SK-N-SH (cell line): ENCODE measurements around the gene ITGAV. TPM values are rescaled to one million over a fixed set of nuclear protein-coding genes. Genes with fewer than 3 reads are reported as not detected.
A peak's percentile ranks its signal among the peaks of the same experiment; 100 is the strongest.

Experiments
- CTCF ChIA-PET: fragments of 300-600, 350-600 bp; formaldehyde crosslinking; extraction: SDS; loops from one replicate; lab custom pipeline; 2021; lab: Yijun Ruan, JAX
- POLR2A ChIA-PET: fragments of 350-600 bp; sonication (Branson Sonifier 250); formaldehyde crosslinking; extraction: SDS; loops from one replicate; lab custom pipeline; 2020; ENCODE audit warnings: antibody characterized with exemption, inconsistent platforms; lab: Yijun Ruan, JAX
- DNase-seq: peaks from one replicate; pipeline ENCODE4 v3.0.0; 2012
- H2AFZ ChIP-seq: fragments of 200-600 bp; sonication (generic); 2 replicates; pipeline ENCODE4 v1.8.1; 2016; ENCODE audit warnings: antibody characterized with exemption, mild to moderate bottlenecking, low read depth
- H3F3A ChIP-seq: fragments of 200-600 bp; sonication (generic); replicated peaks from 2 replicates; pipeline ENCODE3; 2016; ENCODE audit warnings: antibody characterized with exemption, mild to moderate bottlenecking; ENCODE audit not compliant: insufficient read depth
- H3K27ac ChIP-seq, 2 experiments: fragments of 200-500 bp in 1 of 2; fragments of 200-600 bp in 1 of 2; sonication (Bioruptor generic) in 1 of 2; sonication (generic), shearing (Covaris generic) in 1 of 2; 2 replicates each; pipeline versions ENCODE4 v1.5.1 to v1.6.1; 2014 to 2016; ENCODE audit warnings: low read depth in 2 of 2, inconsistent platforms in 1 of 2, low read length in 1 of 2, mild to moderate bottlenecking in 1 of 2, mixed read lengths in 1 of 2
- H3K27me3 ChIP-seq: fragments of 200-600 bp; sonication (generic), shearing (Covaris generic); 2 replicates; pipeline ENCODE4 v1.6.1; 2016; ENCODE audit warnings: mixed run types; ENCODE audit not compliant: insufficient read depth
- H3K36me3 ChIP-seq, 2 experiments: fragments of 200-500 bp in 1 of 2; fragments of 200-600 bp in 1 of 2; sonication (Bioruptor generic) in 1 of 2; sonication (generic) in 1 of 2; replicated peaks in 1 of 2; 2 replicates each; pipeline versions ENCODE3 to v1.5.1; 2014 to 2016; ENCODE audit warnings: low read length in 1 of 2, mild to moderate bottlenecking in 1 of 2; ENCODE audit not compliant: insufficient read depth in 2 of 2, control insufficient read depth in 1 of 2
- H3K4me1 ChIP-seq, 2 experiments: fragments of 200-500 bp in 1 of 2; fragments of 200-600 bp in 1 of 2; sonication (Bioruptor generic) in 1 of 2; sonication (generic), shearing (Covaris generic) in 1 of 2; 2 replicates each; pipeline versions ENCODE4 v1.5.1 to v1.6.1; 2014 to 2016; ENCODE audit warnings: low read depth in 1 of 2, low read length in 1 of 2, mixed run types in 1 of 2; ENCODE audit not compliant: insufficient read depth in 2 of 2, control insufficient read depth in 1 of 2
- H3K4me2 ChIP-seq: fragments of 200-600 bp; sonication (generic), shearing (Covaris generic); 2 replicates; pipeline ENCODE4 v1.6.1; 2017; ENCODE audit warnings: mixed run types
- H3K4me3 ChIP-seq, 2 experiments: fragments of 200-500 bp in 1 of 2; fragments of 200-600 bp in 1 of 2; sonication (Bioruptor generic) in 1 of 2; sonication (generic), shearing (Covaris generic) in 1 of 2; 2 replicates each; pipeline versions ENCODE4 v1.5.1 to v1.8.1; 2014 to 2016; ENCODE audit warnings: low read depth in 2 of 2, inconsistent platforms in 1 of 2, low read length in 1 of 2, mild to moderate bottlenecking in 1 of 2, mixed read lengths in 1 of 2, moderate library complexity in 1 of 2
- H3K79me2 ChIP-seq: fragments of 200-600 bp; sonication (generic); 2 replicates; pipeline ENCODE4 v1.8.1; 2017; ENCODE audit warnings: mild to moderate bottlenecking; ENCODE audit not compliant: insufficient read depth
- H3K9ac ChIP-seq: fragments of 200-600 bp; sonication (generic); 2 replicates; pipeline ENCODE4 v1.6.1; 2017; ENCODE audit warnings: mixed run types
- H3K9me2 ChIP-seq: fragments of 200-600 bp; sonication (generic); 2 replicates; pipeline ENCODE4 v1.6.1; 2017; ENCODE audit warnings: mixed run types
- H3K9me3 ChIP-seq: fragments of 200-600 bp; sonication (generic); 2 replicates; pipeline ENCODE4 v1.6.1; 2017; ENCODE audit warnings: mixed run types, mild to moderate bottlenecking, moderate library complexity
- H4K20me1 ChIP-seq: fragments of 200-600 bp; sonication (generic); 2 replicates; pipeline ENCODE4 v1.6.1; 2017; ENCODE audit warnings: mild to moderate bottlenecking, mixed run types; ENCODE audit not compliant: insufficient read depth
- ELF1 ChIP-seq: IDR thresholded peaks from 2 replicates; pipeline ENCODE4 v1.4.0; 2012
- FOSL2 ChIP-seq: IDR thresholded peaks from 2 replicates; pipeline ENCODE4 v1.4.0; 2012; ENCODE audit warnings: low read depth, mild to moderate bottlenecking, moderate library complexity, borderline replicate concordance
- FOXJ3 ChIP-seq: sonication (generic); formaldehyde crosslinking; IDR thresholded peaks from 2 replicates; pipeline ENCODE4 v1.5.1; 2020; ENCODE audit warnings: mild to moderate bottlenecking, missing genetic modification reagents
- GABPA ChIP-seq: IDR thresholded peaks from 2 replicates; pipeline ENCODE4 v1.4.0; 2012; ENCODE audit warnings: low read depth, mild to moderate bottlenecking
- JUND ChIP-seq: IDR thresholded peaks from 2 replicates; pipeline ENCODE4 v1.4.0; 2012
- NRF1 ChIP-seq: IDR thresholded peaks from 2 replicates; pipeline ENCODE4 v1.6.1; 2012; ENCODE audit warnings: low read depth, mild to moderate bottlenecking, low read length
- POLR2AphosphoS5 ChIP-seq: IDR thresholded peaks from 2 replicates; pipeline ENCODE4 v1.6.1; 2012; ENCODE audit warnings: low read depth, low read length
- RAD21 ChIP-seq: IDR thresholded peaks from 2 replicates; pipeline ENCODE4 v1.6.1; 2012; ENCODE audit warnings: mild to moderate bottlenecking, low read length
- SMC3 ChIP-seq: IDR thresholded peaks from 2 replicates; pipeline ENCODE4 v1.6.1; 2012; ENCODE audit warnings: low read depth, low read length, improper control_type of control experiment
- TAF1 ChIP-seq: IDR thresholded peaks from 2 replicates; pipeline ENCODE4 v1.6.1; 2012; ENCODE audit warnings: low read depth, mild to moderate bottlenecking, low read length, moderate library complexity, borderline replicate concordance
- YY1 ChIP-seq: IDR thresholded peaks from 2 replicates; pipeline ENCODE4 v1.4.0; 2012; ENCODE audit warnings: low read depth, mild to moderate bottlenecking
- WGBS: methylation state at CpG from one replicate; pipeline ENCODE4 v1.1.6; 2017; ENCODE audit warnings: low lambda C conversion rate; 5-methylcytosine and 5-hydroxymethylcytosine counted together
- polyA plus RNA-seq, 3 experiments: library from polyadenylated mRNA; depleted of rRNA; stranded (reverse); fragments of >200 nt; gene quantifications; 2 replicates each; pipeline ENCODE4 v1.2.3, GENCODE V29; 2012
- TF ChIP-seq, protein P1 (sequence below): fragments of 150-350 bp; IDR thresholded peaks from 2 replicates; pipeline ENCODE4 v1.6.1; 2016; ENCODE audit warnings: mild to moderate bottlenecking, low read depth, low read length
- TF ChIP-seq, protein P2 (sequence below): fragments of 200-600 bp; sonication (generic); IDR thresholded peaks from 2 replicates; pipeline ENCODE4 v1.6.1; 2017; ENCODE audit warnings: antibody characterized with exemption, mild to moderate bottlenecking, moderate library complexity
- TF ChIP-seq, protein P3 (sequence below): IDR thresholded peaks from 2 replicates; pipeline ENCODE4; 2012
- TF ChIP-seq, protein P4 (sequence below): IDR thresholded peaks from 2 replicates; pipeline ENCODE4 v1.6.1; 2012; ENCODE audit warnings: mild to moderate bottlenecking, low read depth, low read length, moderate library complexity

The ITGAV gene
- polyA plus RNA-seq, 1 of the 3 experiments (the other 2 are of a cell fraction), result 24.3 TPM

DNA sequence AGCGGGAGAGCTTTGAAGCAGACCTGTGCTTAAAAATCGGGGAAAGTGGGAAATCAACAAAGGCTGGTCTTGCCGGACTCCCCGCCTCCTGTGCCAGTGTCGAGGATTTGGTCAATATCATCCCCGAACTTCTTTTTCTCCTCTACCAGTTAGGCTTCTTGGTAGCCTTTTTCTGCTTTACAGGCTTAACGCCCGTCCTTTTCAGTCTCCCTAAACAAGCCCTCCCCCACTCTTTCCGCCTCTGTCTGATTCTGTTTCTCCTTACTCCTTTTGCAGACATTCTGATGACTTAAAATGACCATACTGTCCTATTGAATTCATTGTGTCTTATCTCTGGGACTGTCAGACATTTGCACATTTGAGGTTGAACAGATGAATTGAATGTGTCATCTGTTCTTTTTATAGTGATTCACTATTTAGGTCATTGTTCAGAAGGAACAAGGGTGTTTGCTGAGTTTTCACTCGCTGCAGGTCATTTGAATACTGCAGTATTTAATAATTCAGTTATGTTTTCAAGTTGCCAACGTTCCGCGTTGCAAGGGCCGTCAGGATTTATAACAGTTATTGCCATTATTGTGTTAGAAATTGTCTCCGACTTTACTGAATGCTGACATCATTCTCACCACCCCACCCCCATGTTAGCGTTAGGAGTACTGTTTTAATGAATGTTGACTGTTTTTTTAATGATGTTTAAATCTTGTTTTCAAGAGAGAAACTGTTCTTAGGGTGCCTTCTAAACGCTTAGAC lies 1.1 kb downstream of the ITGAV start (continued):
- TF ChIP-seq, protein P1, sequence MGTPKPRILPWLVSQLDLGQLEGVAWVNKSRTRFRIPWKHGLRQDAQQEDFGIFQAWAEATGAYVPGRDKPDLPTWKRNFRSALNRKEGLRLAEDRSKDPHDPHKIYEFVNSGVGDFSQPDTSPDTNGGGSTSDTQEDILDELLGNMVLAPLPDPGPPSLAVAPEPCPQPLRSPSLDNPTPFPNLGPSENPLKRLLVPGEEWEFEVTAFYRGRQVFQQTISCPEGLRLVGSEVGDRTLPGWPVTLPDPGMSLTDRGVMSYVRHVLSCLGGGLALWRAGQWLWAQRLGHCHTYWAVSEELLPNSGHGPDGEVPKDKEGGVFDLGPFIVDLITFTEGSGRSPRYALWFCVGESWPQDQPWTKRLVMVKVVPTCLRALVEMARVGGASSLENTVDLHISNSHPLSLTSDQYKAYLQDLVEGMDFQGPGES, result no peak
- TF ChIP-seq, protein P2, sequence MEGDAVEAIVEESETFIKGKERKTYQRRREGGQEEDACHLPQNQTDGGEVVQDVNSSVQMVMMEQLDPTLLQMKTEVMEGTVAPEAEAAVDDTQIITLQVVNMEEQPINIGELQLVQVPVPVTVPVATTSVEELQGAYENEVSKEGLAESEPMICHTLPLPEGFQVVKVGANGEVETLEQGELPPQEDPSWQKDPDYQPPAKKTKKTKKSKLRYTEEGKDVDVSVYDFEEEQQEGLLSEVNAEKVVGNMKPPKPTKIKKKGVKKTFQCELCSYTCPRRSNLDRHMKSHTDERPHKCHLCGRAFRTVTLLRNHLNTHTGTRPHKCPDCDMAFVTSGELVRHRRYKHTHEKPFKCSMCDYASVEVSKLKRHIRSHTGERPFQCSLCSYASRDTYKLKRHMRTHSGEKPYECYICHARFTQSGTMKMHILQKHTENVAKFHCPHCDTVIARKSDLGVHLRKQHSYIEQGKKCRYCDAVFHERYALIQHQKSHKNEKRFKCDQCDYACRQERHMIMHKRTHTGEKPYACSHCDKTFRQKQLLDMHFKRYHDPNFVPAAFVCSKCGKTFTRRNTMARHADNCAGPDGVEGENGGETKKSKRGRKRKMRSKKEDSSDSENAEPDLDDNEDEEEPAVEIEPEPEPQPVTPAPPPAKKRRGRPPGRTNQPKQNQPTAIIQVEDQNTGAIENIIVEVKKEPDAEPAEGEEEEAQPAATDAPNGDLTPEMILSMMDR, result no peak
- peak; percentile 85; the same call in 1 of the 2 replicates for TF ChIP-seq POLR2AphosphoS5
- TF ChIP-seq RAD21, result peak; percentile 33; the same call in 1 of the 2 replicates
- TF ChIP-seq NRF1, result no peak
- peak; percentile 40; the same call in 1 of the 2 replicates for TF ChIP-seq TAF1
- TF ChIP-seq JUND, result peak; percentile 83
- peak; percentile 49 for TF ChIP-seq FOXJ3 (CRISPR knock-in tag)
- TF ChIP-seq YY1, result no peak
- TF ChIP-seq, protein P3, sequence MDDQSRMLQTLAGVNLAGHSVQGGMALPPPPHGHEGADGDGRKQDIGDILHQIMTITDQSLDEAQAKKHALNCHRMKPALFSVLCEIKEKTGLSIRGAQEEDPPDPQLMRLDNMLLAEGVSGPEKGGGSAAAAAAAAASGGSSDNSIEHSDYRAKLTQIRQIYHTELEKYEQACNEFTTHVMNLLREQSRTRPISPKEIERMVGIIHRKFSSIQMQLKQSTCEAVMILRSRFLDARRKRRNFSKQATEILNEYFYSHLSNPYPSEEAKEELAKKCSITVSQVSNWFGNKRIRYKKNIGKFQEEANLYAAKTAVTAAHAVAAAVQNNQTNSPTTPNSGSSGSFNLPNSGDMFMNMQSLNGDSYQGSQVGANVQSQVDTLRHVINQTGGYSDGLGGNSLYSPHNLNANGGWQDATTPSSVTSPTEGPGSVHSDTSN, result peak; percentile 96

DNA sequence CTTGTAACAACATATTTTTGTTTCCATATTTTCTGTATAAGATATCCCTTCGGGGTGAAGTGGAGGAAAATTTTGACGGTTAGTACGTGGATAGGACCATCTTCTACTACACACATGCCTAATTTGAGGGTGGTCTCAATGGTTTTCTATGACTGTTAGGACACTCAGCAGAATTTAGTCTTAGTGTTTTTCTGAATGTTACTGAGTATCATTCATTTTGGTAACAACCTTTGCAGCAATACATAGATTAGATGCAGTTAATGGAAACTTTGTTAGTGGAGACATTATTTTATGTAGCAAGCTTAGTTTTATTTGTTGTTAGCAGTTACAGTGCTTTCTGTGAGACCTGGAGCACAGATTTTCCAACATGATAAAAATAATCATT lies 1.6 kb downstream of the ITGAV start:
- no peak for TF ChIP-seq TAF1
- TF ChIP-seq YY1, result no peak
- no peak for TF ChIP-seq FOSL2
- TF ChIP-seq GABPA, result no peak
- no peak for TF ChIP-seq SMC3
- no peak for TF ChIP-seq ELF1
- TF ChIP-seq, protein P2, result no peak
- TF ChIP-seq, protein P4, sequence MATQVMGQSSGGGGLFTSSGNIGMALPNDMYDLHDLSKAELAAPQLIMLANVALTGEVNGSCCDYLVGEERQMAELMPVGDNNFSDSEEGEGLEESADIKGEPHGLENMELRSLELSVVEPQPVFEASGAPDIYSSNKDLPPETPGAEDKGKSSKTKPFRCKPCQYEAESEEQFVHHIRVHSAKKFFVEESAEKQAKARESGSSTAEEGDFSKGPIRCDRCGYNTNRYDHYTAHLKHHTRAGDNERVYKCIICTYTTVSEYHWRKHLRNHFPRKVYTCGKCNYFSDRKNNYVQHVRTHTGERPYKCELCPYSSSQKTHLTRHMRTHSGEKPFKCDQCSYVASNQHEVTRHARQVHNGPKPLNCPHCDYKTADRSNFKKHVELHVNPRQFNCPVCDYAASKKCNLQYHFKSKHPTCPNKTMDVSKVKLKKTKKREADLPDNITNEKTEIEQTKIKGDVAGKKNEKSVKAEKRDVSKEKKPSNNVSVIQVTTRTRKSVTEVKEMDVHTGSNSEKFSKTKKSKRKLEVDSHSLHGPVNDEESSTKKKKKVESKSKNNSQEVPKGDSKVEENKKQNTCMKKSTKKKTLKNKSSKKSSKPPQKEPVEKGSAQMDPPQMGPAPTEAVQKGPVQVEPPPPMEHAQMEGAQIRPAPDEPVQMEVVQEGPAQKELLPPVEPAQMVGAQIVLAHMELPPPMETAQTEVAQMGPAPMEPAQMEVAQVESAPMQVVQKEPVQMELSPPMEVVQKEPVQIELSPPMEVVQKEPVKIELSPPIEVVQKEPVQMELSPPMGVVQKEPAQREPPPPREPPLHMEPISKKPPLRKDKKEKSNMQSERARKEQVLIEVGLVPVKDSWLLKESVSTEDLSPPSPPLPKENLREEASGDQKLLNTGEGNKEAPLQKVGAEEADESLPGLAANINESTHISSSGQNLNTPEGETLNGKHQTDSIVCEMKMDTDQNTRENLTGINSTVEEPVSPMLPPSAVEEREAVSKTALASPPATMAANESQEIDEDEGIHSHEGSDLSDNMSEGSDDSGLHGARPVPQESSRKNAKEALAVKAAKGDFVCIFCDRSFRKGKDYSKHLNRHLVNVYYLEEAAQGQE, result no peak
- no peaks in the 10 kb centered on the region for H3K9me2 ChIP-seq
- no peak overlapping the region for H2AFZ ChIP-seq
- peaks cover 17% of the 10 kb centered on the region for H3F3A ChIP-seq
- CTCF ChIA-PET, result interaction anchor here (1.0 kb wide), 1 partner anchor 49 kb away, joined by 5 read pairs; no protein-coding TSS in a partner anchor
- peak overlapping the region; percentile 92 to 93 for H3K4me3 ChIP-seq
- peak overlapping the region; percentile 95 to 98 for H3K27ac ChIP-seq
- H3K36me3 ChIP-seq, result no peaks in the 10 kb centered on the region
- WGBS, result 4% methylated on average over 3 of the region's 3 CpGs
- POLR2A ChIA-PET, result no interaction called here
- H3K79me2 ChIP-seq, result peaks cover 80% of the 10 kb centered on the region
- H3K27me3 ChIP-seq, result no peaks in the 10 kb centered on the region
- peak overlapping the region; percentile 78 for H3K4me2 ChIP-seq
- peak overlapping the region; percentile 93 for H3K9ac ChIP-seq
- peaks cover 29% of the 10 kb centered on the region for H4K20me1 ChIP-seq
- no peaks in the 10 kb centered on the region; the same call in 1 of the 2 replicates for H3K9me3 ChIP-seq
- H3K4me1 ChIP-seq, result peaks cover 16 to 27% of the 10 kb centered on the region in 2 experiments; a peak in 3 of 4 replicates
- DNase-seq, result no peak
